CD8-positive, alpha-beta memory T cell (primary cell): Measurements from ENCODE around the gene TAPT1. TPM values are rescaled to one million over a fixed set of nuclear protein-coding genes. Genes with fewer than 3 reads are reported as not detected.
A peak's percentile ranks its signal among the peaks of the same experiment; 100 is the strongest.

Source experiments
- CTCF ChIA-PET: fragments of 350-600 bp; sonication (Branson Sonifier 250); formaldehyde crosslinking; loops from one replicate; lab custom pipeline; 2021; ENCODE audit warnings: antibody characterized with exemption; lab: Charles Lee
- POLR2A ChIA-PET: fragments of 350-600 bp; sonication (Branson Sonifier 250); formaldehyde crosslinking; loops from one replicate; lab custom pipeline; 2021; ENCODE audit warnings: antibody characterized with exemption; lab: Charles Lee
- DNase-seq, 5 donors: peaks; one replicate each; pipeline versions ENCODE4 v3.0.0 to v3.0.0-alpha.2; 2020 to 2022; ENCODE audit warnings: mixed read lengths in 1 of 5
- H3K27ac ChIP-seq: one replicate; pipeline ENCODE4 v1.7.0; 2013; ENCODE audit warnings: low read depth, mild to moderate bottlenecking, low read length, moderate library complexity
- H3K27me3 ChIP-seq: 2 replicates; pipeline ENCODE4 v1.7.0; 2013; ENCODE audit warnings: low read length, mild to moderate bottlenecking; ENCODE audit not compliant: insufficient read depth, poor library complexity, severe bottlenecking
- H3K36me3 ChIP-seq: 2 replicates; pipeline ENCODE4 v1.7.0; 2013; ENCODE audit warnings: mild to moderate bottlenecking, low read length, moderate library complexity; ENCODE audit not compliant: insufficient read depth
- H3K4me1 ChIP-seq: 2 replicates; pipeline ENCODE4 v1.7.0; 2013; ENCODE audit warnings: mild to moderate bottlenecking, low read length, moderate library complexity; ENCODE audit not compliant: insufficient read depth
- H3K4me3 ChIP-seq: 2 replicates; pipeline ENCODE4 v1.7.0; 2013; ENCODE audit warnings: mild to moderate bottlenecking, low read length
- H3K9me3 ChIP-seq: 2 replicates; pipeline ENCODE4 v1.7.0; 2013; ENCODE audit warnings: mild to moderate bottlenecking, low read length
- H3K27ac Mint-ChIP-seq, 8 donors: one replicate each; pipeline ENCODE4 v1.8.0; 2020 to 2021; ENCODE audit warnings: mixed read lengths in 8 of 8, mild to moderate bottlenecking in 6 of 8, inconsistent platforms in 3 of 8, moderate library complexity in 3 of 8
- H3K27me3 Mint-ChIP-seq, 2 donors: one replicate each; pipeline ENCODE4 v1.8.0; 2020 to 2021; ENCODE audit warnings: mixed read lengths in 2 of 2, mild to moderate bottlenecking in 1 of 2, moderate library complexity in 1 of 2
- H3K36me3 Mint-ChIP-seq, 3 donors: one replicate each; pipeline ENCODE4 v1.8.0; 2020 to 2021; ENCODE audit warnings: mixed read lengths in 3 of 3, inconsistent platforms in 1 of 3, mild to moderate bottlenecking in 1 of 3
- H3K4me1 Mint-ChIP-seq, 3 donors: one replicate each; pipeline ENCODE4 v1.8.0; 2020 to 2021; ENCODE audit warnings: mixed read lengths in 3 of 3, inconsistent platforms in 1 of 3, mild to moderate bottlenecking in 1 of 3
- H3K4me3 Mint-ChIP-seq, 7 donors: one replicate each; pipeline ENCODE4 v1.8.0; 2020 to 2021; ENCODE audit warnings: mixed read lengths in 7 of 7, mild to moderate bottlenecking in 6 of 7, moderate library complexity in 4 of 7, inconsistent platforms in 2 of 7
- H3K9me3 Mint-ChIP-seq, 5 donors: one replicate each; pipeline ENCODE4 v1.8.0; 2020 to 2022; ENCODE audit warnings: mixed read lengths in 5 of 5, mild to moderate bottlenecking in 3 of 5, moderate library complexity in 2 of 5, inconsistent platforms in 1 of 5
- polyA plus RNA-seq: library from polyadenylated mRNA; unstranded; fragments of 300-500 nt; fragmentation: Illumina TruSeq; gene quantifications from one replicate; pipeline ENCODE4 v1.2.3, GENCODE V29; 2021
- total RNA-seq, 2 experiments: library from RNA; stranded (reverse); gene quantifications; one replicate each; pipeline ENCODE4 v1.2.3, GENCODE V29; 2021

The TAPT1 gene
- total and polyA plus RNA-seq, 3 experiments from 2014 or later = 19.1 to 27.6 (median 23.7) TPM

GRCh38 chr4:16126714-16127113, 99.6 kb downstream of the TAPT1 start:
- ChIA-PET CTCF (no interaction called here), POLR2A (no interaction called here)
- Mint-ChIP-seq H3K4me3 (no peak overlapping the region), H3K36me3 (no peaks in the 10 kb centered on the region), H3K4me1 (peaks cover 7 to 18% (median 11%) of the 10 kb centered on the region in 3 donors), H3K27me3 (peaks cover 3 to 7% of the 10 kb centered on the region in 2 donors), H3K9me3 (no peaks in the 10 kb centered on the region), H3K27ac (no peak overlapping the region)
- no peaks in the 10 kb centered on the region for H3K27me3 ChIP-seq
- no peaks in the 10 kb centered on the region for H3K9me3 ChIP-seq
- DNase-seq = no peak
- peaks cover 24% of the 10 kb centered on the region for H3K4me1 ChIP-seq
- no peak overlapping the region for H3K27ac ChIP-seq
- H3K4me3 ChIP-seq = no peak overlapping the region
- no peaks in the 10 kb centered on the region for H3K36me3 ChIP-seq

DNA sequence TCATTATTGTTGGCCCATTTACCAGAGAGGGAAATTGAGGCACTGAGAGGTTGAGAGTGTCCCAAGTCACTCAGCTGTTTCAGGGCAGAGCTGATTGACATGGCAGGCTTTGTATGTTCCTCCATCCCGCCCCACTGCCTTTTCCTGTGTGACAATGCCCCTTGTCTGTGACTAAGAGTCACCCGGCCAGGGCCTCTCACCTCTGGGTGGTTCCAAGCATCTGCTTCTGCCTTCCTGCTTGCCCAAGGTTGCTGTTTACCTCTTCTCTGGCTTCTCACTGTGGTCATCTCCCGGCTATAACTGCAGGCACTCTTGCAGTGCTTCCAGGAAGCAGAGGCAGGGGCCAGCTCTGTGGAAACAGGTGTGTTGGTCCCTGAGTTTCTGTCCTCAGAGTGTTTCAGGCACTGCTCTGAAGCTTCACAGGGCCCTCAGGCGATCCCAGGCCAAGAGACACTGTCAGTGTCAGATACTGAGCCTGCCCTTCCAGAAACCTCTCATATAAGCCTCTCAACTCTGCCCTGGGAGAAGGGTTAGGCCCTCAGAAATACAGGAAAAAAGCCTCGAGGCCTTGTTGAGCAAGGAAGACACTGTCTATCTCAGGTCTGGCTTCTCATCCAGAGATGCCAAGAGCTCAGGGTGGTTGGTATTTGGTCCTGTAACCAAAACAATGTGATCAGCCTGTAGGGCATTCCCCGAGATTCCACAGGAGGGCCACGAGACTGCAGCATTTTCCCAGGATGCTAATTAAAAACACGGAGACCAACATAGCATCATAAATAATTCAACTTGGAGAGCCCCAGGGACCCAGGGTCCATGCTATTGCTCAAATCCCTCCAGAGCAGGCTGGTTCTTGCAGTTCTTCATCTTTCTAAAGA, 100.5 kb downstream of the TAPT1 start:
- Histone ChIP-seq H3K27me3 (no peaks in the 10 kb centered on the region), H3K9me3 (no peaks in the 10 kb centered on the region), H3K4me3 (no peak overlapping the region), H3K27ac (no peak overlapping the region), H3K4me1 (peaks cover 24% of the 10 kb centered on the region), H3K36me3 (no peaks in the 10 kb centered on the region)
- peak overlapping the region in 1 of 8 donors; percentile 52 for H3K27ac Mint-ChIP-seq
- CTCF ChIA-PET = no interaction called here
- peaks cover 7 to 18% (median 11%) of the 10 kb centered on the region in 3 donors for H3K4me1 Mint-ChIP-seq
- no peak for DNase-seq
- no peaks in the 10 kb centered on the region for H3K36me3 Mint-ChIP-seq
- POLR2A ChIA-PET = no interaction called here
- H3K9me3 Mint-ChIP-seq = no peaks in the 10 kb centered on the region
- peaks cover 3 to 7% of the 10 kb centered on the region in 2 donors for H3K27me3 Mint-ChIP-seq
- H3K4me3 Mint-ChIP-seq = no peak overlapping the region

DNA sequence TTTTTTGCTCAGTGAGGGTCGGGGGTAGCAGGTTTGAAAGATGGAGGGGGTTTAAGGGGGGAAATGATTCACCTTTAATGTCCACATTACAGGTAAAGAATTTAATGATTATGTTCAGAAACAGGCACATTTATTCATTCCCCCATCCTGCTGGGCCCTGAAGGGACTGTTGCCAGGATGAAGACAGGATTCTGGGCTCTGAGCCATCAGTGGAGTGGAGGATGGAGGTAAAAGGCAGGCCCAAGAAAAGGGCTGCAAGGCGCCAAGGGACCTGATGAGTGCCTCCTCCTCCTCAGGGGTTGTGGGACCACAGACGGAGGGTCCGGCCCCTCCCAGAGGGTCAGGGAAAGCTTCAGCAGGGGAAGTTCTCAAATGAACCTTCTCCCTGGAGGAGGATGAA, 102.0 kb downstream of the TAPT1 start:
- Mint-ChIP-seq H3K4me1 (peaks cover 7 to 18% (median 11%) of the 10 kb centered on the region in 3 donors), H3K4me3 (no peak overlapping the region), H3K27ac (no peak overlapping the region), H3K27me3 (peaks cover 3 to 8% of the 10 kb centered on the region in 2 donors), H3K9me3 (no peaks in the 10 kb centered on the region), H3K36me3 (no peaks in the 10 kb centered on the region)
- Histone ChIP-seq H3K27me3 (no peaks in the 10 kb centered on the region), H3K4me1 (peaks cover 24% of the 10 kb centered on the region), H3K4me3 (no peak overlapping the region), H3K36me3 (no peaks in the 10 kb centered on the region), H3K27ac (no peak overlapping the region), H3K9me3 (no peaks in the 10 kb centered on the region)
- no peak for DNase-seq
- POLR2A ChIA-PET = no interaction called here
- CTCF ChIA-PET = no interaction called here

GRCh38 chr4:16123356-16124084, 102.8 kb downstream of the TAPT1 start:
- no peak for DNase-seq
- POLR2A ChIA-PET = no interaction called here
- peak overlapping the region in 1 of 8 donors; percentile 1 for H3K27ac Mint-ChIP-seq
- peaks cover 7 to 18% (median 11%) of the 10 kb centered on the region in 3 donors for H3K4me1 Mint-ChIP-seq
- no peaks in the 10 kb centered on the region for H3K9me3 Mint-ChIP-seq
- H3K4me1 ChIP-seq = peaks cover 24% of the 10 kb centered on the region
- no peak overlapping the region for H3K4me3 Mint-ChIP-seq
- no peaks in the 10 kb centered on the region for H3K9me3 ChIP-seq
- H3K27me3 ChIP-seq = no peaks in the 10 kb centered on the region
- H3K36me3 Mint-ChIP-seq = no peaks in the 10 kb centered on the region
- no peak overlapping the region for H3K27ac ChIP-seq
- no peak overlapping the region for H3K4me3 ChIP-seq
- H3K36me3 ChIP-seq = no peaks in the 10 kb centered on the region
- peaks cover 3 to 8% of the 10 kb centered on the region in 2 donors for H3K27me3 Mint-ChIP-seq
- CTCF ChIA-PET = no interaction called here

DNA sequence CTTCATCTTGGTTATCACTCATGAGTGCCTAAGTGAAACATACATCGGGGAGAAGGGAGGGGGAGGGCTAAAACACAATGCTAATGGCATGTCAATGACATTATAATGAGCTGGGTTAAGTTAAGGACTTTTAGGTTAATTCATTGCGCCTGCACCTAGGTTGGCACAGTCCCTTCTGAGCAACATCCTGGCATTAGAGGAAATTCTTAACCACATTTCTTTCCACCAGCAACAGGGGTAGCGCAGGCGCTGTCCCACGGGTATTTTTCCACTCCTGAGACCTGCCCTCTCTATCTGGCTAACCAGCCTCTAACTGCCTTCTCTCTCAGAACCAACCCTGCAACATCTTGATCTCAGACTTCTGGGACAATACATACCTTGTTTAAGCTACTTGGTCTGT, 103.5 kb downstream of the TAPT1 start:
- no peaks in the 10 kb centered on the region for H3K9me3 Mint-ChIP-seq
- peaks cover 24% of the 10 kb centered on the region for H3K4me1 ChIP-seq
- peaks cover 5 to 8% of the 10 kb centered on the region in 2 donors for H3K27me3 Mint-ChIP-seq
- no peak overlapping the region for H3K27ac ChIP-seq
- peak in 1 of 5 donors; percentile 1 for DNase-seq
- no peak overlapping the region for H3K4me3 Mint-ChIP-seq
- H3K36me3 ChIP-seq = no peaks in the 10 kb centered on the region
- H3K27ac Mint-ChIP-seq = no peak overlapping the region
- no peaks in the 10 kb centered on the region for H3K36me3 Mint-ChIP-seq
- no peak overlapping the region for H3K4me3 ChIP-seq
- CTCF ChIA-PET = no interaction called here
- no peaks in the 10 kb centered on the region for H3K9me3 ChIP-seq
- H3K4me1 Mint-ChIP-seq = peaks cover 7 to 18% (median 11%) of the 10 kb centered on the region in 3 donors
- POLR2A ChIA-PET = no interaction called here
- no peaks in the 10 kb centered on the region for H3K27me3 ChIP-seq

- no peak overlapping the region for H3K4me3 Mint-ChIP-seq
- Histone ChIP-seq H3K36me3 (no peaks in the 10 kb centered on the region), H3K4me3 (no peak overlapping the region), H3K27me3 (no peaks in the 10 kb centered on the region), H3K27ac (no peak overlapping the region), H3K9me3 (no peaks in the 10 kb centered on the region), H3K4me1 (peaks cover 24% of the 10 kb centered on the region)
- POLR2A ChIA-PET = no interaction called here
- CTCF ChIA-PET = no interaction called here
- no peak for DNase-seq
- H3K4me1 Mint-ChIP-seq = peaks cover 7 to 18% (median 11%) of the 10 kb centered on the region in 3 donors
- no peaks in the 10 kb centered on the region for H3K9me3 Mint-ChIP-seq
- no peak overlapping the region for H3K27ac Mint-ChIP-seq
- H3K36me3 Mint-ChIP-seq = no peaks in the 10 kb centered on the region
- peaks cover 7 to 8% of the 10 kb centered on the region in 2 donors for H3K27me3 Mint-ChIP-seq
Observed at GRCh38 chr4:16122308-16122711, 104.0 kb downstream of the TAPT1 start.

DNA sequence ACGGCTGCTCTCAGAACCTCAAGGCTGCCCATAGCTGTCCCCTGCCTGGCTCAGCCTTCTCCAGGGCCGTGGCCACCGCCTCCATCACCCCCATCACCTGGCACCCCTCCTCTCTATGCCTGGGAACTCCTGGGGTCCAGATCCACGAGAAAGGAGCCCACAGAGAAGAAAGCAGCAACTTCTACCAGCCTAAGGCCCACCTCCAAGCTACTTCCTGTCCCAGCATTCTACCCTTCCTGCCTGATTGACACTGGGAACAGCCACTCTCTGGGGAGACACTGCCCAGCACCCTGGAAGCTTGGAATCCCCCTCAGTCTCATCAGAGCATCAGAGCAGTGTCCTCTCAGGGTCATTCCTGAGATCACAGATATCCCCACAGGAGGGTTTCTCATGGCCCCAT, 105.6 kb downstream of the TAPT1 start:
- H3K27me3 Mint-ChIP-seq = peaks cover 10 to 12% of the 10 kb centered on the region in 2 donors
- peaks cover 24% of the 10 kb centered on the region for H3K4me1 ChIP-seq
- H3K4me3 ChIP-seq = no peak overlapping the region
- no peak overlapping the region for H3K27ac Mint-ChIP-seq
- DNase-seq = no peak
- H3K9me3 ChIP-seq = no peaks in the 10 kb centered on the region
- H3K36me3 ChIP-seq = no peaks in the 10 kb centered on the region
- CTCF ChIA-PET = no interaction called here
- peak overlapping the region in 1 of 7 donors; percentile 61 for H3K4me3 Mint-ChIP-seq
- POLR2A ChIA-PET = no interaction called here
- H3K27me3 ChIP-seq = no peaks in the 10 kb centered on the region
- no peaks in the 10 kb centered on the region for H3K36me3 Mint-ChIP-seq
- H3K4me1 Mint-ChIP-seq = peaks cover 7 to 18% (median 11%) of the 10 kb centered on the region in 3 donors
- no peaks in the 10 kb centered on the region for H3K9me3 Mint-ChIP-seq
- H3K27ac ChIP-seq = no peak overlapping the region

GRCh38 chr4:16119981-16120380, 106.3 kb downstream of the TAPT1 start:
- H3K9me3 ChIP-seq = no peaks in the 10 kb centered on the region
- Mint-ChIP-seq H3K27me3 (peaks cover 9 to 14% of the 10 kb centered on the region in 2 donors), H3K4me1 (peaks cover 7 to 18% (median 11%) of the 10 kb centered on the region in 3 donors), H3K4me3 (no peak overlapping the region), H3K27ac (no peak overlapping the region), H3K36me3 (peaks cover 0 to under 1% (median 0%) of the 10 kb centered on the region in 3 donors), H3K9me3 (no peaks in the 10 kb centered on the region)
- H3K4me3 ChIP-seq = no peak overlapping the region
- no peaks in the 10 kb centered on the region for H3K27me3 ChIP-seq
- ChIA-PET CTCF (no interaction called here), POLR2A (no interaction called here)
- no peak for DNase-seq
- no peak overlapping the region for H3K27ac ChIP-seq
- peaks cover 24% of the 10 kb centered on the region for H3K4me1 ChIP-seq
- no peaks in the 10 kb centered on the region for H3K36me3 ChIP-seq
